KOPT-K1 (cell line): Measurements from ENCODE around the gene ANKRD11.

ENCODE experiments used
- H3K27ac ChIP-seq: fragments of 200-600 bp; sonication (generic); 2 replicates; pipeline ENCODE4 v1.5.1; 2016; ENCODE audit warnings: antibody characterized with exemption, mild to moderate bottlenecking, low read depth, low read length; ENCODE audit not compliant: poor library complexity, severe bottlenecking
- H3K36me3 ChIP-seq: fragments of 200-600 bp; sonication (generic); 2 replicates; pipeline ENCODE4 v1.5.1; 2017; ENCODE audit warnings: antibody characterized with exemption, mild to moderate bottlenecking, low read length, moderate library complexity; ENCODE audit not compliant: insufficient read depth
- H3K9me3 ChIP-seq: fragments of 200-600 bp; sonication (generic); 2 replicates; pipeline ENCODE4 v1.5.1; 2017; ENCODE audit warnings: antibody characterized with exemption, low read length, mild to moderate bottlenecking; ENCODE audit not compliant: insufficient read depth, poor library complexity, severe bottlenecking

The ANKRD11 gene

GRCh38 chr16:89493776-89494175 is 3.4 kb upstream of the ANKRD11 start:
- H3K36me3 ChIP-seq: peaks cover 3% of the 10 kb centered on the region; the same call in 1 of the 2 replicates
- no peak overlapping the region for H3K27ac ChIP-seq
- no peaks in the 10 kb centered on the region for H3K9me3 ChIP-seq

- Histone ChIP-seq H3K36me3 (peaks cover 4% of the 10 kb centered on the region), H3K9me3 (no peaks in the 10 kb centered on the region), H3K27ac (peak overlapping the region; percentile 71)
Measured at GRCh38 chr16:89491974-89492687, 1.8 kb upstream of the ANKRD11 start.

- H3K9me3 ChIP-seq: no peaks in the 10 kb centered on the region
- peak overlapping the region; percentile 71 for H3K27ac ChIP-seq
- H3K36me3 ChIP-seq: peaks cover 7% of the 10 kb centered on the region
Measured at GRCh38 chr16:89491238-89491869, 993 bp upstream of the ANKRD11 start.

- H3K27ac ChIP-seq: peak overlapping the region; percentile 70
- peaks cover 15% of the 10 kb centered on the region for H3K36me3 ChIP-seq
- H3K9me3 ChIP-seq: no peaks in the 10 kb centered on the region
Measured at GRCh38 chr16:89489898-89490438, 393 bp downstream of the ANKRD11 start.

- Histone ChIP-seq H3K36me3 (peaks cover 17% of the 10 kb centered on the region), H3K9me3 (no peaks in the 10 kb centered on the region), H3K27ac (peak overlapping the region; percentile 70)
Measured at GRCh38 chr16:89489040-89489897, 1.1 kb downstream of the ANKRD11 start.

GRCh38 chr16:89485701-89486246 is 4.6 kb downstream of the ANKRD11 start:
- Histone ChIP-seq H3K9me3 (no peaks in the 10 kb centered on the region), H3K27ac (no peak overlapping the region), H3K36me3 (peaks cover 43% of the 10 kb centered on the region)

- no peak overlapping the region for H3K27ac ChIP-seq
Measured at GRCh38 chr16:89484923-89485679, 5.3 kb downstream of the ANKRD11 start.

GRCh38 chr16:89484041-89484501 is 6.3 kb downstream of the ANKRD11 start:
- Histone ChIP-seq H3K9me3 (no peaks in the 10 kb centered on the region), H3K36me3 (peaks cover 43% of the 10 kb centered on the region), H3K27ac (no peak overlapping the region)

More at GRCh38 chr16:89484923-89485679, 5.3 kb downstream of the ANKRD11 start:
- Histone ChIP-seq H3K9me3 (no peaks in the 10 kb centered on the region), H3K36me3 (peaks cover 43% of the 10 kb centered on the region)

GRCh38 chr16:89482817-89483205 is 7.5 kb downstream of the ANKRD11 start:
- Histone ChIP-seq H3K27ac (no peak overlapping the region), H3K36me3 (peaks cover 42% of the 10 kb centered on the region), H3K9me3 (no peaks in the 10 kb centered on the region)

- Histone ChIP-seq H3K9me3 (no peaks in the 10 kb centered on the region), H3K27ac (no peak overlapping the region), H3K36me3 (peaks cover 39% of the 10 kb centered on the region)
Measured at GRCh38 chr16:89482150-89482816, 8.1 kb downstream of the ANKRD11 start.

GRCh38 chr16:89481356-89481955 is 8.9 kb downstream of the ANKRD11 start:
- H3K27ac ChIP-seq: no peak overlapping the region
- H3K36me3 ChIP-seq: peaks cover 37% of the 10 kb centered on the region
- H3K9me3 ChIP-seq: no peaks in the 10 kb centered on the region

- H3K36me3 ChIP-seq: peaks cover 26% of the 10 kb centered on the region
- H3K9me3 ChIP-seq: peaks cover 4% of the 10 kb centered on the region
- no peak overlapping the region for H3K27ac ChIP-seq
Measured at GRCh38 chr16:89478576-89479221, 11.7 kb downstream of the ANKRD11 start.

- H3K36me3 ChIP-seq: peaks cover 11% of the 10 kb centered on the region
- H3K9me3 ChIP-seq: peaks cover 4% of the 10 kb centered on the region
Measured at GRCh38 chr16:89476811-89477261, 13.5 kb downstream of the ANKRD11 start.

More at GRCh38 chr16:89476811-89477261, 13.5 kb downstream of the ANKRD11 start:
- H3K27ac ChIP-seq: no peak overlapping the region
